ENCODE results near the gene TDRKH.

Gene TDRKH

GRCh38 chr1:151816548-151817352 is 26.4 kb upstream of the TDRKH start:
- no peak overlapping the region for H3K4me3 ChIP-seq (ENCODE audit: low read length, poor library complexity, severe bottlenecking)
- TF ChIP-seq CTCF (conservative IDR thresholded peaks at IDR 0.05; ENCODE audit: low read length) (no peak), EZH2phosphoT487 (IDR thresholded peaks at IDR 0.05; ENCODE audit: borderline replicate concordance) (no peak)

GRCh38 chr1:151815716-151816327 is 25.5 kb upstream of the TDRKH start:
- Histone ChIP-seq H2AFZ (ENCODE audit: low read length) (0 out of 2 replicates have a peak overlapping the region, but pooled peaks have one; percentile 5), H3K27me3 (ENCODE audit: insufficient read depth, low read length, poor library complexity, severe bottlenecking) (no peaks in the 10 kb centered on the region), H3K4me1 (ENCODE audit: insufficient read depth, low read length, poor library complexity, severe bottlenecking) (peaks cover 39% of the 10 kb centered on the region), H3K4me3 (ENCODE audit: low read length, poor library complexity, severe bottlenecking) (peak overlapping the region; percentile 28), H3K36me3 (ENCODE audit: insufficient read depth, low read length) (no peaks in the 10 kb centered on the region), H4K20me1 (ENCODE audit: insufficient read depth, low read length, poor library complexity, severe bottlenecking) (no peaks in the 10 kb centered on the region), H3K9me2 (replicated peaks; ENCODE audit: low read depth, low read length) (no peaks in the 10 kb centered on the region), H3K4me2 (ENCODE audit: low read depth, low read length, poor library complexity, severe bottlenecking) (peak overlapping the region; percentile 60), H3K9me3 (ENCODE audit: insufficient read depth, low read depth, low read length) (no peaks in the 10 kb centered on the region), H3K9ac (ENCODE audit: low read depth, low read length, poor library complexity, severe bottlenecking) (no peak overlapping the region), H3K79me2 (ENCODE audit: insufficient read depth, low read length) (no peaks in the 10 kb centered on the region), H3F3A (ENCODE audit: low read depth) (no peaks in the 10 kb centered on the region)
- TF ChIP-seq CTCF (conservative IDR thresholded peaks at IDR 0.05; ENCODE audit: low read length): no peak
- TF ChIP-seq EZH2phosphoT487 (IDR thresholded peaks at IDR 0.05; ENCODE audit: borderline replicate concordance): no peak

More at GRCh38 chr1:151816548-151817352, 26.4 kb upstream of the TDRKH start:
- no peak overlapping the region for H3K4me2 ChIP-seq (ENCODE audit: low read depth, low read length, poor library complexity, severe bottlenecking)
- H3K9me2 ChIP-seq (replicated peaks; ENCODE audit: low read depth, low read length): no peaks in the 10 kb centered on the region
- H3K9ac ChIP-seq (ENCODE audit: low read depth, low read length, poor library complexity, severe bottlenecking): no peak overlapping the region
- H3K9me3 ChIP-seq (ENCODE audit: insufficient read depth, low read depth, low read length): no peaks in the 10 kb centered on the region
- H3K27me3 ChIP-seq (ENCODE audit: insufficient read depth, low read length, poor library complexity, severe bottlenecking): no peaks in the 10 kb centered on the region
- H3F3A ChIP-seq (ENCODE audit: low read depth): no peaks in the 10 kb centered on the region
- no peaks in the 10 kb centered on the region for H3K79me2 ChIP-seq (ENCODE audit: insufficient read depth, low read length)
- peaks cover 48% of the 10 kb centered on the region for H3K4me1 ChIP-seq (ENCODE audit: insufficient read depth, low read length, poor library complexity, severe bottlenecking)
- H2AFZ ChIP-seq (ENCODE audit: low read length): no peak overlapping the region
- H3K36me3 ChIP-seq (ENCODE audit: insufficient read depth, low read length): no peaks in the 10 kb centered on the region
- H4K20me1 ChIP-seq (ENCODE audit: insufficient read depth, low read length, poor library complexity, severe bottlenecking): no peaks in the 10 kb centered on the region

- H3F3A ChIP-seq (ENCODE audit: low read depth): no peaks in the 10 kb centered on the region
- no peaks in the 10 kb centered on the region for H4K20me1 ChIP-seq (ENCODE audit: insufficient read depth, low read length, poor library complexity, severe bottlenecking)
- no peaks in the 10 kb centered on the region for H3K27me3 ChIP-seq (ENCODE audit: insufficient read depth, low read length, poor library complexity, severe bottlenecking)
- peak overlapping the region; percentile 28 for H3K4me3 ChIP-seq (ENCODE audit: low read length, poor library complexity, severe bottlenecking)
- TF ChIP-seq EZH2phosphoT487 (IDR thresholded peaks at IDR 0.05; ENCODE audit: borderline replicate concordance) (no peak), CTCF (conservative IDR thresholded peaks at IDR 0.05; ENCODE audit: low read length) (no peak)
- peak overlapping the region; percentile 60 for H3K4me2 ChIP-seq (ENCODE audit: low read depth, low read length, poor library complexity, severe bottlenecking)
- H3K4me1 ChIP-seq (ENCODE audit: insufficient read depth, low read length, poor library complexity, severe bottlenecking): peaks cover 31% of the 10 kb centered on the region
- H3K9me2 ChIP-seq (replicated peaks; ENCODE audit: low read depth, low read length): no peaks in the 10 kb centered on the region
- no peaks in the 10 kb centered on the region for H3K79me2 ChIP-seq (ENCODE audit: insufficient read depth, low read length)
- no peaks in the 10 kb centered on the region for H3K36me3 ChIP-seq (ENCODE audit: insufficient read depth, low read length)
- no peak overlapping the region for H2AFZ ChIP-seq (ENCODE audit: low read length)
- H3K9ac ChIP-seq (ENCODE audit: low read depth, low read length, poor library complexity, severe bottlenecking): no peak overlapping the region
- H3K9me3 ChIP-seq (ENCODE audit: insufficient read depth, low read depth, low read length): no peaks in the 10 kb centered on the region
Observed at GRCh38 chr1:151814971-151815545, 24.8 kb upstream of the TDRKH start.

Measured in Loucy (cell line).